GM18867 (cell line): ENCODE data around the gene STYX.

Source experiments
- ATAC-seq: cut with Tn5 transposase; IDR thresholded peaks from one replicate; pipeline ENCODE4 v1.9.1; 2021; ENCODE audit warnings: mild to moderate bottlenecking, moderate library complexity; ENCODE audit not compliant: unreplicated experiment

The STYX gene

DNA sequence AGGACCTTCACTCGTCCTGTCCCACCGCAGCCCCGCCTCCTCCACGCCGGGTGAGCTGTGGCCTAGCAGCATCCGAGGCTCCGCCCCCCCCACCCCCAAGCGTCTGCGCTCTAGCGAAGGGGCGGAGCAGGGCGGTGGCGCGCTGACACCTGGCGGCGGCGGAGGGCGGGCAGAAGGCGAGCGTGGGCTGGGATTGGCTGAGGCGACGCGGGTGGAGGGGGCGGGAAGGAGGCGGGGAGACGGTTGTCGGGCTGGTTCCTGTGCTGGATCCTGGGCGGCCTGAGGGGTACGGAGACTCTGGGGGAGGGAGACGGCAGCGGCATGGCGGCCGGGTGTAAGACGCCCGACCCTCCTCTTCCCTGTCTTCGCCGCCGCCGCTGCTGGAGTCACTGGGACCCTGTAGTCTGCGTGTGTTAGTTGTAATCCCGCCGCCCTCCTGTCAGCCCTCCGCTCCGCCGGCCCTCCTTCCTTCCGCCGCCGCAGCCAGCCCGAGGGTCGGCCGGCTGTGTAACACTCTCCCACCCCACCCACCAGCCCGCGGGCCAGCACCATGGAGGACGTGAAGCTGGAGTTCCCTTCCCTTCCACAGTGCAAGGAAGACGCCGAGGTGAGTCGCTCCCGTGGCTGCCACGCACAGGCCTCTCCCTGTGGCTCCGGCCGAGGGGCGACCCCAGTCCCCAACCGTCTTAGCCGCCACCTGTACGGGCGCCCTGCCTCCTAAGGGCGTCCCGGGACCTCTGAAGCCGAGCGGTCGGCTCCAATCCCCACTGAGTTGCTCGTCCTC, at the start of gene STYX:
Gene STYX, plus strand, starts transcription at position 242 of the 784 bp plus-strand sequence. Its CDS starts 309 bp downstream, at position 551.
- ATAC-seq: peak; percentile 93

DNA sequence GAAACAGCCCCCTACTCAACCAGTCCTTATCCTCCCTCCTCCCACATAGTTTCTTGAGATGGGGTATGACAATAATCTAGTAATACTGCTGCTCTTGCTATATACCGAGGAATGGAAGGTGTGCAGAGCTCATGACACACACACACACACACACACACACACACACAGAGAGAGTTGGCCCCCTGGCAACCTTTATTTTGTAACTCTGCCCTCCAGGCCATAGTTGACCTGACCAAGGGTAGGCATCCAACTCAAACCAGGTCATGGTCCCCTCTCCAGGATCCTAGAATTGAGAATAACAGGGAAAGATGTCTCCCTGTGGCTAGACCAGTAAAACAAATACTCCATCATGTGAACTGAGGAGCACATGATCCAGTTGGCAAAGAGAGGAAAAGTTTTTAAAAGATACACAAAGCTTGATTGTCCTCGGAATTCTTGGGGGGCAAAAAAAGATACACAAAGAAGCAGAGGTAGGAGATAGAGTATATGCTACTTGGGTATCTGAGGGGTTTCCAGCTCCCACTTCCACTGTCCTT, 45.9 kb upstream of the STYX start:
- ATAC-seq: no peak

DNA sequence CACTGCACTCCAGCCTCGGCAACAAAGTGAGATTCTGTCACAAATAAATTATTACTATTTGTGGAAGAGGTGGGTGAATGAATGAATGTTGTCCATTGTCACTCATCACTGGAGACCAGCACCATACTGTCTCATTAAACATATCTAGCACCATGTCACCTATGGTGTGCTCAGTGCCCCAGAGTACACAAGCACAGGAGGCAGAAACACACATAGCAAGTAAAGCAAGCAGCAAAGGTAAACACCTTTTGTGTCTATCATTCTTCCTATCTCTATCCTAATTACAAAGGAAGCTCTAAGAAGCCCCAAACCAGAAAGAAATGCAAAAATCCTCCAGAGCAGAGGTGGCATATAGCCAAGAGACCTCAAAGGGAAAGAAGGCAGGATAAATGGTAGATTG, 43.8 kb upstream of the STYX start:
- no peak for ATAC-seq

GRCh38 chr14:52690983-52691760, 38.8 kb upstream of the STYX start:
- ATAC-seq: no peak

- no peak for ATAC-seq
Observed at GRCh38 chr14:52692248-52692962, 37.6 kb upstream of the STYX start.

DNA sequence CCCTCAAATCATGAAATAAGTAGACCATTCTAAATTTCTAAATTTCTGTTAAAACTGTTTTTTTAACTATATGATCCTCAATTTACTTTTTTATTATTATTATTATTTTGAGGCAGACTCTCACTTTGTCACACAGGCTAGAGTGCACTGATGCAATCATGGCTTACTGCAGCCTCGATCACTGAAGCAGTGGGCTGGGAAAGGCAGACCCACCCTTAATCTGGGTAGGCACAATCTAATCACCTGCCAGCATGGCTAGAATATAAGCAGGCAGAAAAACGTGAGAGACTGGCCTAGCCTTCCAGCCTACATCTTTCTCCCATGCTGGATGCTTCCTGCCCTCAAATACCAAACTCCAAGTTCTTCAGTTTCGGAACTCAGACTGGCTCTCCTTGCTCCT, 36.9 kb upstream of the STYX start:
- no peak for ATAC-seq

DNA sequence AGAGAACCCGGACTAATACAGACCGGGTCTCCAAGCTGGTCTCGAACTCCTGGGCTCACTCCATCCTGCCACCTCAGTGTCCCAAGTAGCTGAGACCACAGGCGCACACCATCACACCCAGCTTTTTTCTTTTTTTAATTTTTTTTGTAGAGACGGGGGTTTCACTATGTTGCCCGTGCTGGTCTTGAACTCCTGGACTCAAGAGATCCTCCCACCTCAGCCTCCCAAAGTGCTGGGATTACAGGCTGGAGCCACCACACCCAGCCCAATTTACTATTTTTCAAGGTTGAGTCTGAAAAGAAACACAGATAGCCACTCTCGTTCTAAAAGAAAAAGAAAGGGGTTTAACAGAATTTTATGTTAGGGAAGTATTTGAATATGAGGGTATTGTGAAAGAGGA, 36.4 kb upstream of the STYX start:
- no peak for ATAC-seq

DNA sequence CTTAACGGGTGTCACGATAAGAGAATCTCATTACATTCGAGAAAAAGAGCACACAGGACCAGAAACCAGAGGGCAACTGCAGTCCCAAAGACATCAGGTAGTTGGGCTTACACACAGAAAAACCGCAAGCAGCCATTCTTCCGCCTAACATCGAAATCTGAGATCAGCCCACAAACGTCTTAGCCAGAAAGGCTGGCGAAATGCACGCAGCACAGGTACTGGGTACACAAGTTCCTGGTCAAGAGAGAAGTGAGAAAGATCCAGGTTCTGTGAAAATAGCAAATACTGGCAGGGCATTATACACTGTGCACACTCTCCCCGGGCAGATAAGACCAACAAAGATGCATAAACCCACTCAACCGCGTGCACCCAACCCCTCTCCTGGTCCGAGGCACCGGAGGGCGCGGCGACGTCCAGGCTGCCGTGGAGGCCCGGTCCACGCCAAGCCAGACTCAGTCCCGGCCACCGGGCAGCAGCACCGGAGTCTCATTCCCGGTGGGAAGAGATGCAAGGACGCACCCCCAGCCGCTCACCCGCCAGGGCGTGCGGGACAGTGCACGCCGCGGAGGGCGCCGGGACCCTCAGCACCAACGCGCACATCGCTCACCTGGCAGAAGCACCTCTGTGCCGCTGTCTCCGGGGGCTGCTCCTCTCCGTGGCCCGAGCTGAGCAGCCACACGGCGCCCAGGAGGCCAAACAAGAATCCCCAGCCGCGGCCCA, 35.0 kb upstream of the STYX start:
- peak; percentile 62 for ATAC-seq

DNA sequence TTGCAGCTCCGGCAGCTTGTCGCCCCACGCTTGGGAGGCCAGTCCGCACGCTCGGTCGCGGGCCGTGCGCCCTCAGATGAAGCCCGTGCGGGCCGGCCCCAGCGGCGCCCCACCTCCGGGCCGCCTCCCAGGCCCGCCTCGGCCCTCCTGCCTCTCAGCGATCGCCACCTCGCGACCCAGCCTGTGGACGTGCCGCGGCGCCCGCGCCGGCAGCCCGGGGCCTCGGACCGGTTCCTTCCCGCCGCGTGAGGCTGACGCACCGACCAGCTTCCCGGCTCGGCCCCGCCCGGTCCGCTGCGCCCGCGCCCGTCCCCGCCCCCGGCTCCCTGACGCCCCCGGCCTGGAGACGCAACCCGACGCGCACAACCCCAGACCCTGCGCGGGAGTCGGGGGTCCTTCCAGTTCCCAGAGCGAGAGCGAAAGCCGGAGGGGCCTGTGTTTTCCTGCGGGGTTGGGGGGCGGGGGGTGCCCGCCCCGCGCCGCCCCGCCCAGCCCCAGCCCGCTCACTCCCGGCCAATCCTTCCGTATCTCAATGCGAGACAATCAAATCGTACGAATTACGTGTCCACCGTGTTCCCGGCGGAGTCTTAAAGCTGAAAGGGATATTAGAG, 34.4 kb upstream of the STYX start, which contains the start of gene ERO1A:
Gene ERO1A, minus strand, starts transcription at position 78 of the 611 bp plus-strand sequence. Its CDS starts 77 bp downstream, at position 1.
- peak; percentile 67 for ATAC-seq

GRCh38 chr14:52700701-52701172, 29.2 kb upstream of the STYX start:
- ATAC-seq: no peak

- ATAC-seq: no peak
Observed at GRCh38 chr14:52701223-52701622, 28.7 kb upstream of the STYX start.

DNA sequence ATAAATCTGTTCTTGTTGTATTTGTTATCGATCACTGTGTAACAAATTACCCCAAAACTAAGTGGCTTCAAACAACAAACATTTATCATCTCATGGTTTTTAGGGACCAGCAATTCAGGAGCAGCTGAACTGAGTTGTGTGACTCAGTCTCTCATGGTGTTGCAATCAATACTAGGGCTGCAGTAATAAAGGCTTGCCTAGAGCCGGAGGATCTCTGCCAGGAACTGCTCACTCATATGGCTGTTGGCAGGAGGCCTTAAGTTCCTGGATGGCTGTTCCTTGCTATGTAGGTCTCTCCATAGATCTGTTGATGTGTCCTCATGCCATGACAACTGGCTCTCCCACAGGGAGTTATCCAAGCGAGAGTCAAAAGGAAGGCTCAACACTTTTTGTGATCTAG, 26.7 kb upstream of the STYX start:
- ATAC-seq: no peak

DNA sequence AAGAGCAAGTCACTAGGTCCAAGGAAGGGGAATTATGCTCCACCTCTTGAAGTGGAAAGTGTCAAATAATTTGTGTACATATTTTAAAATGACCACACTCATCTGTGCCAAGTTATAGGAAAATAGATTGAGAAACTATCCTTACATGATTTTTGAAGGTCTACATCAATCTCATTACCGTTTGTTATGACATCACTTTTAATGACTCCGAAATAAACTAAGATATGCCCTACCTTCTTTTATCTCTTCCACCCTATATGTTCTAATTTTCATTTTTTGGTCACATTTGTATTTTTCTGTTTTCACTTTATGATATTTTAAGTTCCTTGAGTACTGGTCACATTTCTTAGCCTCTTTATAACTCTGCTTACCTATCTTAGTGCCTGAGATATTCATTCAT, 26.3 kb upstream of the STYX start:
- no peak for ATAC-seq

- ATAC-seq: no peak
Observed at GRCh38 chr14:52706286-52706685, 23.7 kb upstream of the STYX start.

- peak; percentile 99 for ATAC-seq
Observed at GRCh38 chr14:52706724-52707706, 23.0 kb upstream of the STYX start, which contains the start of gene PSMC6. Gene PSMC6, plus strand, starts transcription at chr14:52707200. Its CDS starts 20 bp downstream, at chr14:52707220.

- ATAC-seq: no peak
Observed at GRCh38 chr14:52711666-52712065, 18.3 kb upstream of the STYX start.

DNA sequence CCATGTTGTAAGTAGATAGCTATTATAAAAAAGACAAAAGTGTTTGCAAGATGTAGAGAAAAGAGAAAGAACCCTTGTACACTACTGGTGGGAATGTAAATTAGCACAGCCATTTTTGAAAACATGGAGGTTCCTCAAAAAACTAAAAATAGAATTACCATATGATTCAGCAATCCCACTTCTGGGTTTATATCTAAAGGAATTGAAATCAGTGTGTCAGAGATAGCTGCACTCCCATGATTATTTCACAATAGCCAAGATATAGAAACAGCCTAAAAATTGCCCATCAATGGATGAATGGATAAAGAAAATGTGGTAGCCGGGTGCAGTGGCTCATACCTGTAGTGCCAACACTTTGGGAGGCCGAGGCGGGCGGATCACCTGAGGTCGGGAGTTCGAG, 13.8 kb upstream of the STYX start:
- ATAC-seq: no peak

DNA sequence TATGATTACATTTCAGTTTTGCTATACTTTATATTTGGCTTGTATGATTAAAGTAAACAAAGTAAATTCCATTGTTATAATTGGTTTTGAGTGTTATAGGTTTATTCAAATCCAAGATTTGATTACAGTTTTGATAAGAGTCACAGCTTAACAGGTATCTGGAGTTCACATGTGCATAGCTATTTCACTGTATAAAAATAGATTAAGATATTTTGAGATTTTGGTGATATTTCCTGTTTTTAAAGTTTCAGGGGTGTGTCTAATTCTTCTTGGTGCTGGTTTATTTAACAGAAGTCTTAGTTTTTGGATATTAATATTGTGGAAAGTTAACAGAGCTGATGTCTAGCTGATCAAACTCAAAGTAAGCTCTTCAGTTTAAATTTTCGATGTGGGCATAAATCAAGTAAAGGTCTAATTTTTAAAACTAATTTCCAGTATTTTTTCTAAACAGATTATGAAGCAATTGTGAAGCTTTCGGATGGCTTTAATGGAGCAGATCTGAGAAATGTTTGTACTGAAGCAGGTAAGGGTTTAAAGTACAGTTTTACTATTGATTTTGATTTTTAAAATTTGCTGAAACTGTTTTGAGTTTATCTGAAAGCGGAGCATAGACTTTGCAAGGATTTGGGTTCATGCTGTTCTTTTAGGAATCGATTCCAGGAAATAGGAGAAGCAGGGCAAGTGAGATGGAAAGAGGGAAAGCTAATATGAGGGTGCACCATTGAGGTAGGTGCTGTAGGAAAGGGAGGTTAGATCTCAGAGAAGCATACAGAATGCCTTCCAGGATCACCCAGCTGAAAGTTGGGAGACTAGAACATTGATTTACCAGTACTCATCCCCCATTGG, 6.2 kb upstream of the STYX start:
- ATAC-seq: no peak
